Parathyroid adenoma (tissue), 2 donors: Measurements from ENCODE around the gene FAM9C.
A peak's percentile ranks its signal among the peaks of the same experiment; 100 is the strongest.

Experiments
- H2AFZ ChIP-seq: fragments of 300-600 bp; sonication (generic); one replicate; pipeline ENCODE4 v1.7.0; 2017; ENCODE audit warnings: antibody characterized with exemption, mild to moderate bottlenecking
- H3K27ac ChIP-seq: fragments of 300-600 bp; sonication (generic); one replicate; pipeline ENCODE4 v1.7.0; 2017
- H3K27me3 ChIP-seq: fragments of 300-600 bp; sonication (generic); one replicate; pipeline ENCODE4 v1.7.0; 2017; ENCODE audit warnings: low read length; ENCODE audit not compliant: control insufficient read depth, insufficient read depth
- H3K36me3 ChIP-seq: fragments of 300-600 bp; sonication (generic); one replicate; pipeline ENCODE4 v1.7.0; 2017; ENCODE audit warnings: low read length; ENCODE audit not compliant: control insufficient read depth, insufficient read depth
- H3K4me1 ChIP-seq: fragments of 300-600 bp; sonication (generic); one replicate; pipeline ENCODE4 v1.7.0; 2017; ENCODE audit warnings: control low read depth
- H3K4me2 ChIP-seq: fragments of 300-600 bp; sonication (generic); one replicate; pipeline ENCODE4 v1.7.0; 2017; ENCODE audit warnings: low read length
- H3K4me3 ChIP-seq: fragments of 300-600 bp; sonication (generic); one replicate; pipeline ENCODE4 v1.7.0; 2017; ENCODE audit warnings: low read depth, low read length
- H3K79me2 ChIP-seq: fragments of 300-600 bp; sonication (generic); one replicate; pipeline ENCODE4 v1.7.0; 2017; ENCODE audit warnings: control low read depth
- H3K9ac ChIP-seq: fragments of 300-600 bp; sonication (generic); one replicate; pipeline ENCODE4 v1.7.0; 2017; ENCODE audit warnings: mild to moderate bottlenecking
- H3K9me3 ChIP-seq: fragments of 300-600 bp; sonication (generic); one replicate; pipeline ENCODE4 v1.7.0; 2017; ENCODE audit warnings: low read length; ENCODE audit not compliant: control insufficient read depth
- TF ChIP-seq, protein P1 (sequence below): fragments of 300-600 bp; sonication (generic); IDR thresholded peaks from one replicate; pipeline ENCODE4 v1.7.0; 2017; ENCODE audit warnings: antibody characterized with exemption, mild to moderate bottlenecking
- donor health status: primary hyperparathyroidism.

The FAM9C gene

DNA sequence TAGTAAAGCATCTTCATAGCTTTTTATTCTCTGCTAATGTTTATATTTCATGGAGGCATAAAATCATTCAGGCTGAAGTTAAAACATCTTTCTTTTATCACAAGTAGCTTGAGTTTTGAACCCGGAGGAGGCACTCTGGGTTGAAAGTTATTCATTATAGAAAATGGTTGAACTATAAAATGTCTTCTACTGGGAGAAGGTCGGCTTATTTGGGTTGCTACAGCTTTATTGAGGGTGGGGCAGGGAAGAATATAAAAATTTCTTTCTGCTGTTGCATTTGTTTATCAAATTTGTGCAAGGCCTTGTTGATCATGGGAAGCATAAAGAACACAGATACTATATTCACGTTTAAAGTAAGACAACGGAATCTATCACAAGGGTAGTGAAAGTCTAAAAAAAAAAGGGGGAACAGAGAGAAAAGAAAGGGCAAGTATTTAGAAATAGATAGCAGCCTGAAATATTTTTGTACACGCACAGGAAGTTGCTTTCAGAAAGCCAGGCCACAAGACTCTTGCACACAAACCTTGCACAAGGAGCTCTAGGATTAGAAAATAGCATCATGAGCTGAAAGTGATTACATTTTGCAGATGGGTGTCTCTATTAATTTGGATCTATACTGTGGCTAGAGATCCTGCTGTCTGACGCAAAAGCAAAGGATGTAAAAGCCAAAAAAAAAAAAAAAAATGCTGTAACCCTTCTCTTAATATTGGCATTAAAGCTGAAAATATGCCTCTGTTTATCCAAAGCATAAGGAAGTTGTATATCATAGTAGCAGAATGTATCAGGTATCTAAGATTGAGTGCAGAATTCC, 37.2 kb upstream of the FAM9C start:
- H3K4me1 ChIP-seq: no peaks in the 10 kb centered on the region

DNA sequence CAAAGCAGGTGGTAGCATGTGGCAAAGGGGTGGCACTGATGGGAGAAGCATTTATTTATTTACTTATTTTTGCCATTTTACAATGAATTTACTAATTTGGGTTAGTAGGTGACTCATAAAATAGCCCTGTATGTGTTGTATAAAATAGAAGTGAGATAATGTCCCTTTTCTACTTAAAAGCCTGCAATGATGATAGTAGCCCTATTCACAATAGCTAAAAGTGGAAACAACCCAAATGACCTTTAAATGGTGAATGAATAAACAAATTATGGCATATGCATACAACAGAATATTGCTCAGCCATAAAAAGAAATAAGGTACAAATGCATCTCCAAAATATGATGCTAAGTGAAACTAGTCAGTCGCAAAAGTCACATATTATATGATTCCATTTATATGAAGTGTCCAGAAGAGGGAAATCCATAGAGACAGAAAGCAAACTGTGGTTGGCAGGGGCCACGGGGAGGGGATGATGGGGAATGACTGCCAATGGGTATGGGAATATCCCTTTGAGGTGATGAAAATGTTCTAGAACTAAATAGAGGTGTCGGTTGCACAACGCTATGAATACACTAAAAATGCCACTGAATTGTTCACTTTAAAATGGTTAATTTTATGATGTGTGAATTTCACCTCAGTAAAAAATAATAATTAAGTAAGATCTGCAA, 35.8 kb upstream of the FAM9C start:
- Histone ChIP-seq H3K4me2 (no peak overlapping the region), H3K79me2 (no peaks in the 10 kb centered on the region), H2AFZ (no peak overlapping the region), H3K4me3 (no peak overlapping the region), H3K4me1 (no peaks in the 10 kb centered on the region), H3K36me3 (no peaks in the 10 kb centered on the region), H3K27me3 (no peaks in the 10 kb centered on the region), H3K9ac (no peak overlapping the region), H3K27ac (no peak overlapping the region), H3K9me3 (no peaks in the 10 kb centered on the region)
- TF ChIP-seq, protein P1, sequence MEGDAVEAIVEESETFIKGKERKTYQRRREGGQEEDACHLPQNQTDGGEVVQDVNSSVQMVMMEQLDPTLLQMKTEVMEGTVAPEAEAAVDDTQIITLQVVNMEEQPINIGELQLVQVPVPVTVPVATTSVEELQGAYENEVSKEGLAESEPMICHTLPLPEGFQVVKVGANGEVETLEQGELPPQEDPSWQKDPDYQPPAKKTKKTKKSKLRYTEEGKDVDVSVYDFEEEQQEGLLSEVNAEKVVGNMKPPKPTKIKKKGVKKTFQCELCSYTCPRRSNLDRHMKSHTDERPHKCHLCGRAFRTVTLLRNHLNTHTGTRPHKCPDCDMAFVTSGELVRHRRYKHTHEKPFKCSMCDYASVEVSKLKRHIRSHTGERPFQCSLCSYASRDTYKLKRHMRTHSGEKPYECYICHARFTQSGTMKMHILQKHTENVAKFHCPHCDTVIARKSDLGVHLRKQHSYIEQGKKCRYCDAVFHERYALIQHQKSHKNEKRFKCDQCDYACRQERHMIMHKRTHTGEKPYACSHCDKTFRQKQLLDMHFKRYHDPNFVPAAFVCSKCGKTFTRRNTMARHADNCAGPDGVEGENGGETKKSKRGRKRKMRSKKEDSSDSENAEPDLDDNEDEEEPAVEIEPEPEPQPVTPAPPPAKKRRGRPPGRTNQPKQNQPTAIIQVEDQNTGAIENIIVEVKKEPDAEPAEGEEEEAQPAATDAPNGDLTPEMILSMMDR: no peak

More for the DNA sequence above, 37.2 kb upstream of the FAM9C start:
- no peaks in the 10 kb centered on the region for H3K36me3 ChIP-seq
- H3K9me3 ChIP-seq: no peaks in the 10 kb centered on the region
- H3K79me2 ChIP-seq: no peaks in the 10 kb centered on the region
- H3K27me3 ChIP-seq: no peaks in the 10 kb centered on the region
- TF ChIP-seq, protein P1: no peak
- no peak overlapping the region for H3K27ac ChIP-seq
- no peak overlapping the region for H2AFZ ChIP-seq
- no peak overlapping the region for H3K4me2 ChIP-seq
- no peak overlapping the region for H3K4me3 ChIP-seq
- no peak overlapping the region for H3K9ac ChIP-seq

DNA sequence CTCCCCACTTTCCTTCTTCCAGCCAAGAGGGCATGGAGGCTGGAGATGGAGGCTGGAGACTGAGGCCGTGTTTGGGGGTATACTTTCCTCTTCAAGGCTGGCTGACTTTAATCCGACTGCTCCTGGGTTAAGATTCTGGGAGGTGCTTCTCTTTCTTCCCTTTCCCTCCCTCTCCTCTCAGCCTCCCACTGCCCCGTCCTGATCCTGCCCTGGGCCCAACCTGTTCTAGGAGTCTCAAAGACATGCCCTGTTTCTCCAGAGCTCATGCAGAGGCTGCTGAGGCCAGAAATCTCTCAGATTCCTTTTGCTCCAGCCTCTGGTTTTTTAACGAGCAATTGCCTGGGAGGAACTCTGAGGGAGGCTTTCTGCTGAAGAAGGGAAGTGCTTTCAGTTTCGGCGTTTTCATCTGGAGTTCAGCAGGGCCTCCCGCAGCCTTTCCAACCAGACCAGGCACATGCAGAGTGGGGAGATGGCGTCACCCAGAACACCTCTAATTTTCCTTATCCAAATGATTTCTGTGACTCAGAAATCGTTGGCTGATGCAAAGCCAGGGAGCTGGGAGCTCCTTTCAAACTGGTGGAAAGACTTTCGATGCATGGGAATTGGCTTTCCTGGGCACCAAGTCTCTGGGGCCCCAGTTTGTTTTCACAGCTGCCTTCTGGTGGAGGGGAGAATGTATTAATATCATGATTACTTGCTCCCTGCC, 34.5 kb upstream of the FAM9C start:
- H3K9me3 ChIP-seq: no peaks in the 10 kb centered on the region
- H3K36me3 ChIP-seq: no peaks in the 10 kb centered on the region
- H3K4me3 ChIP-seq: no peak overlapping the region
- H2AFZ ChIP-seq: no peak overlapping the region
- H3K27ac ChIP-seq: peak overlapping the region; percentile 47
- H3K9ac ChIP-seq: no peak overlapping the region
- no peaks in the 10 kb centered on the region for H3K4me1 ChIP-seq
- no peaks in the 10 kb centered on the region for H3K27me3 ChIP-seq
- TF ChIP-seq, protein P1: no peak
- no peak overlapping the region for H3K4me2 ChIP-seq
- H3K79me2 ChIP-seq: no peaks in the 10 kb centered on the region

DNA sequence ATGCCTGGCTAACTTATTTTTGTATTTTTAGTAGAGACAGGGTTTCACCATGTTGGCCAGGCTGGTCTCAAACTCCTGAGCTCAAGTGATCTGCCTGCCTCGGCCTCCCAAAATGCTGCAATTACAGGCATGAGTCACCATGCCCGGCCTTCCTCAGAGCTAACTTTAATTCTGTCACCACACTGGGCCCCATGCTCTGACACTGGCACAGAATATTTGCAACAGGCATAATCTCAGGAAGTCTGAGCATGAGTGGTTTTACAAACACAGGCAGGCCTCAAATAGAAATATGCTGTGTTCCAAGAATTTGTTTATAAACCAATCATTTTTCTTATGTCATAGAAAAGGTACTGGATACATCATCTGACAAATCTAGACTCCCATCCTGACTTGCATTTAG, 32.7 kb upstream of the FAM9C start:
- Histone ChIP-seq H3K27ac (no peak overlapping the region), H3K36me3 (no peaks in the 10 kb centered on the region), H3K9me3 (no peaks in the 10 kb centered on the region), H3K27me3 (no peaks in the 10 kb centered on the region), H3K4me3 (no peak overlapping the region), H3K4me1 (no peaks in the 10 kb centered on the region), H3K4me2 (no peak overlapping the region), H3K9ac (no peak overlapping the region), H2AFZ (no peak overlapping the region), H3K79me2 (no peaks in the 10 kb centered on the region)
- TF ChIP-seq, protein P1: no peak
